Measurements from ENCODE around the gene ZNF79. TPM values are rescaled to one million over a fixed set of nuclear protein-coding genes. Genes with fewer than 3 reads are reported as not detected.
A peak's percentile ranks its signal among the peaks of the same experiment; 100 is the strongest.

Gene ZNF79
- total RNA-seq, 6 donors from 2014 or later: 6.1 to 18.9 (median 9.2) TPM

DNA sequence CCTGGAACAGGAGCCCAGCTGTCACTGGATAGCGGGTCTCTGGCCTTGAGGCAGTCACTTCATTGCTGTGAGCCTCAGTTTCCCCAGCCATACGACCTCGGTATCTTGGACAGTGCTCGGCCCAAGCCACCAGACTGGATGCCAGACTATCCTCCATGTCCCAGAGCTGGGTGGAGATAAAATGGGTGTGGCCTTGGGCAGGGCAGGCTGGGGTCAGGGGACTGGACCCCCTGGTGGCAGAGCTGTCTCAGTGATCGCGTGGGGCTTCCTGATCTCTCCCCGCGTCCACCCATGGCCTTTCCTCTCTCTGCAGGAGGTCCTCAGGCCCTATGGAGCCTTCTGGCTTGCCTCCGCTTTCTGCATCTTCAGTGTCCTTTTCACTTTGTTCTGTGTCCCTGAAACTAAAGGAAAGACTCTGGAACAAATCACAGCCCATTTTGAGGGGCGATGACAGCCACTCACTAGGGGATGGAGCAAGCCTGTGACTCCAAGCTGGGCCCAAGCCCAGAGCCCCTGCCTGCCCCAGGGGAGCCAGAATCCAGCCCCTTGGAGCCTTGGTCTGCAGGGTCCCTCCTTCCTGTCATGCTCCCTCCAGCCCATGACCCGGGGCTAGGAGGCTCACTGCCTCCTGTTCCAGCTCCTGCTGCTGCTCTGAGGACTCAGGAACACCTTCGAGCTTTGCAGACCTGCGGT, 17.2 kb upstream of the ZNF79 start:
- Histone ChIP-seq H3K4me1 (no peaks in the 10 kb centered on the region), H3K36me3 (peaks cover 3 to 41% (median 29%) of the 10 kb centered on the region in 4 donors), H3K4me3 (no peak overlapping the region), H3K9me3 (no peaks in the 10 kb centered on the region), H3K27ac (no peak overlapping the region), H3K27me3 (no peaks in the 10 kb centered on the region)
- 82 to 93% methylated on average over 8 to 13 of the region's 13 CpGs for WGBS, 2 donors
- DNase-seq (peak in 1 of 2 donors; percentile 17), ATAC-seq (ENCODE audit: low FRiP score in 2 of 2) (no peak)
- TF ChIP-seq, protein P1, sequence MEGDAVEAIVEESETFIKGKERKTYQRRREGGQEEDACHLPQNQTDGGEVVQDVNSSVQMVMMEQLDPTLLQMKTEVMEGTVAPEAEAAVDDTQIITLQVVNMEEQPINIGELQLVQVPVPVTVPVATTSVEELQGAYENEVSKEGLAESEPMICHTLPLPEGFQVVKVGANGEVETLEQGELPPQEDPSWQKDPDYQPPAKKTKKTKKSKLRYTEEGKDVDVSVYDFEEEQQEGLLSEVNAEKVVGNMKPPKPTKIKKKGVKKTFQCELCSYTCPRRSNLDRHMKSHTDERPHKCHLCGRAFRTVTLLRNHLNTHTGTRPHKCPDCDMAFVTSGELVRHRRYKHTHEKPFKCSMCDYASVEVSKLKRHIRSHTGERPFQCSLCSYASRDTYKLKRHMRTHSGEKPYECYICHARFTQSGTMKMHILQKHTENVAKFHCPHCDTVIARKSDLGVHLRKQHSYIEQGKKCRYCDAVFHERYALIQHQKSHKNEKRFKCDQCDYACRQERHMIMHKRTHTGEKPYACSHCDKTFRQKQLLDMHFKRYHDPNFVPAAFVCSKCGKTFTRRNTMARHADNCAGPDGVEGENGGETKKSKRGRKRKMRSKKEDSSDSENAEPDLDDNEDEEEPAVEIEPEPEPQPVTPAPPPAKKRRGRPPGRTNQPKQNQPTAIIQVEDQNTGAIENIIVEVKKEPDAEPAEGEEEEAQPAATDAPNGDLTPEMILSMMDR (IDR thresholded peaks at IDR 0.05): no peak
- TF ChIP-seq POLR2A (IDR thresholded peaks at IDR 0.05) (no peak), EP300 (IDR thresholded peaks at IDR 0.05) (no peak), POLR2AphosphoS5 (IDR thresholded peaks at IDR 0.05) (no peak)

DNA sequence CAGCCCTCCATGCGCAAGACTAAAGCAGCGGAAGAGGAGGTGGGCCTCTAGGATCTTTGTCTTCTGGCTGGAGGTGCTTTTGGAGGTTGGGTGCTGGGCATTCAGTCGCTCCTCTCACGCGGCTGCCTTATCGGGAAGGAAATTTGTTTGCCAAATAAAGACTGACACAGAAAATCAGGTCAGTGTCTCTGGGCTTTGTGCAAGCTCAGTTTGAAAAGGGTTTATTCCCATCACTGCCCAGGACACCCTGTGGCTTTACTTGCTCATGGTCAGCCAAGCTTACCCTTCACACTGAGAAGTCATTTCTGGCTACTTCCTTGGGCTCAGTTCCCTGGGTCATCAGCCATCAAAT, 16.7 kb upstream of the ZNF79 start:
- ATAC-seq (ENCODE audit: low FRiP score in 2 of 2) (no peak), DNase-seq (no peak)
- Histone ChIP-seq H3K27ac (no peak overlapping the region), H3K4me1 (no peaks in the 10 kb centered on the region), H3K27me3 (no peaks in the 10 kb centered on the region), H3K36me3 (peaks cover 3 to 38% (median 26%) of the 10 kb centered on the region in 4 donors), H3K4me3 (no peak overlapping the region), H3K9me3 (no peaks in the 10 kb centered on the region)
- TF ChIP-seq POLR2A (IDR thresholded peaks at IDR 0.05) (no peak), POLR2AphosphoS5 (IDR thresholded peaks at IDR 0.05) (no peak), EP300 (IDR thresholded peaks at IDR 0.05) (no peak)
- TF ChIP-seq, protein P1 (IDR thresholded peaks at IDR 0.05): no peak
- 82 to 91% methylated on average over 6 of the region's 6 CpGs for WGBS, 2 donors

DNA sequence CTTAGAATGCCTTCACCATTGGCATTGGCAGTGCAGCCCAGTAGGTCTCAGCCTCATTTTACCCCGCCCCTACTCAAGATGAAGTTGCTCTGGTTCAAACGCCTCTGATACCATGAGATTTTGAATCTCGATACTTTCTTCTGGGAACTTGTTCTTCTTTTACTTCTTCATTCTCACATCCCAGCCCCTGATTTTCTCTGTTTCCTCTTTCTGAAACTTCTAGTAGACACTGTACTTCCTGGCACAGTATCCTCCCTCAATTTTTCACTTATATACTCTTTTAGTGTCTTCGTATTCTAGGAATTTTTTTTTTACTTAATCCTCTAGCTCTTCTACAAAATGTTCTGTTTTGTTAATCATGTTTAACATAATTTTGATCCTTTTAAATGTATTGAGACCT, 13.1 kb upstream of the ZNF79 start:
- 73 to 83% methylated on average over 4 of the region's 4 CpGs for WGBS, 2 donors
- H3K4me1 ChIP-seq: no peaks in the 10 kb centered on the region
- no peaks in the 10 kb centered on the region for H3K9me3 ChIP-seq
- H3K27ac ChIP-seq: peak overlapping the region in 3 of 4 donors; percentile 18 to 59 (median 35)
- TF ChIP-seq POLR2A (IDR thresholded peaks at IDR 0.05) (no peak), POLR2AphosphoS5 (IDR thresholded peaks at IDR 0.05) (no peak)
- TF ChIP-seq, protein P1 (IDR thresholded peaks at IDR 0.05): no peak
- H3K36me3 ChIP-seq: peaks cover 0 to 11% (median 4%) of the 10 kb centered on the region in 4 donors
- DNase-seq: no peak
- ATAC-seq (ENCODE audit: low FRiP score in 2 of 2): peak in 1 of 2 donors; percentile 40
- no peaks in the 10 kb centered on the region for H3K27me3 ChIP-seq
- no peak overlapping the region for H3K4me3 ChIP-seq

DNA sequence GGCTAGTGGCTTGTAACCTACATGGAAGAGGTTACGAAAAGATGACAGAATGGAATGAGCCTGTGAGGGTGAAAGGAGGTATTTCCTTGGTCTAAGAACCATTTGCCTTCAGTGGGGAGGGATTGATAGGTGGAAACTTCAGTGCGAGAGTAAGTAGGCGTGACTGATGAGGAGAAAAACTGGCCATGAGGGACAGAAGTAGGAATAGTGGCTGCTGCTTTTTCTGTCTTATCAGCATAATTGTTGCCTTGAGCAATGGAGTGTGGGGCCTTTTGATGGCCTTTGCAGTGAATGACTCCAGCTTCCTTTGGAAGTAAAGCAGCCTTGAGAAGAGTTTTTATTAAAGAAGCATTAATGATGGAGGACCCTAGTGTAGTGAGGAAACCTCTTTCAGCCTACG, 9.0 kb upstream of the ZNF79 start:
- H3K4me1 ChIP-seq: no peaks in the 10 kb centered on the region
- H3K36me3 ChIP-seq: no peaks in the 10 kb centered on the region
- H3K27me3 ChIP-seq: no peaks in the 10 kb centered on the region
- H3K4me3 ChIP-seq: no peak overlapping the region
- TF ChIP-seq POLR2AphosphoS5 (IDR thresholded peaks at IDR 0.05) (no peak), POLR2A (IDR thresholded peaks at IDR 0.05) (no peak), EP300 (IDR thresholded peaks at IDR 0.05) (no peak)
- TF ChIP-seq, protein P1 (IDR thresholded peaks at IDR 0.05): no peak
- WGBS, 2 donors: 89 to 90% methylated on average over 4 of the region's 4 CpGs
- no peaks in the 10 kb centered on the region for H3K9me3 ChIP-seq
- DNase-seq (no peak), ATAC-seq (ENCODE audit: low FRiP score in 2 of 2) (no peak)
- H3K27ac ChIP-seq: no peak overlapping the region

DNA sequence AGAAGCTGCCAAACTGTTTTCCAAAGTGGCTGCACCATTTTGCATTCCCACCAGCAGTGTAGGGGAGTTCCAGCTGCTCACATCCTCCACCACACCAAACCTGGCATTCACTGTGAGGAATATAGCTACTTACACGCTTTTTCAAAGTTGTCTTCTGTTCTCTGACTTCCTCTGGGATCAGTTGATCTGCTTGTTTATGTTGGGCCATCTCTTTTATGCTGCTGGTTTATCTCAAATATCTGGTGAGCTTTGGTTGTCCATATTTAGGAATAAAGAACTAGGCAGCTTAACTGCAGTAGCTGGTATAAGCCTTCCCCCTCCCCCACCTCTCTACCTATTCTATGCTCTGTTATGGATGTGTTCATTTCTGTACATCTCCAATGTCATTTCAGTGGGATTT, 8.5 kb upstream of the ZNF79 start:
- TF ChIP-seq EP300 (IDR thresholded peaks at IDR 0.05): no peak
- TF ChIP-seq POLR2A (IDR thresholded peaks at IDR 0.05): no peak
- no peak for TF ChIP-seq POLR2AphosphoS5 (IDR thresholded peaks at IDR 0.05)
- TF ChIP-seq, protein P1 (IDR thresholded peaks at IDR 0.05): no peak
- no peaks in the 10 kb centered on the region for H3K36me3 ChIP-seq
- ATAC-seq (ENCODE audit: low FRiP score in 2 of 2) (no peak), DNase-seq (no peak)
- H3K27me3 ChIP-seq: no peaks in the 10 kb centered on the region
- 70 to 76% methylated on average over 1 of the region's 1 CpG for WGBS, 2 donors
- H3K27ac ChIP-seq: no peak overlapping the region
- H3K4me1 ChIP-seq: no peaks in the 10 kb centered on the region
- no peak overlapping the region for H3K4me3 ChIP-seq
- H3K9me3 ChIP-seq: no peaks in the 10 kb centered on the region

Measured in upper lobe of left lung (tissue), 6 donors.